ENCODE data around the gene CIAO2A.
"Not testable (repeated sequence)": the region's sequence is repeated elsewhere in the genome, so short reads cannot be mapped to it uniquely, and the experiment has no call there.

CIAO2A gene

GRCh38 chr15:64072812-64073211 lies 20.8 kb downstream of the CIAO2A start:
- no peak for DNase-seq (ENCODE audit: extremely low read depth in 1 of 2, low read depth in 1 of 2)

DNA sequence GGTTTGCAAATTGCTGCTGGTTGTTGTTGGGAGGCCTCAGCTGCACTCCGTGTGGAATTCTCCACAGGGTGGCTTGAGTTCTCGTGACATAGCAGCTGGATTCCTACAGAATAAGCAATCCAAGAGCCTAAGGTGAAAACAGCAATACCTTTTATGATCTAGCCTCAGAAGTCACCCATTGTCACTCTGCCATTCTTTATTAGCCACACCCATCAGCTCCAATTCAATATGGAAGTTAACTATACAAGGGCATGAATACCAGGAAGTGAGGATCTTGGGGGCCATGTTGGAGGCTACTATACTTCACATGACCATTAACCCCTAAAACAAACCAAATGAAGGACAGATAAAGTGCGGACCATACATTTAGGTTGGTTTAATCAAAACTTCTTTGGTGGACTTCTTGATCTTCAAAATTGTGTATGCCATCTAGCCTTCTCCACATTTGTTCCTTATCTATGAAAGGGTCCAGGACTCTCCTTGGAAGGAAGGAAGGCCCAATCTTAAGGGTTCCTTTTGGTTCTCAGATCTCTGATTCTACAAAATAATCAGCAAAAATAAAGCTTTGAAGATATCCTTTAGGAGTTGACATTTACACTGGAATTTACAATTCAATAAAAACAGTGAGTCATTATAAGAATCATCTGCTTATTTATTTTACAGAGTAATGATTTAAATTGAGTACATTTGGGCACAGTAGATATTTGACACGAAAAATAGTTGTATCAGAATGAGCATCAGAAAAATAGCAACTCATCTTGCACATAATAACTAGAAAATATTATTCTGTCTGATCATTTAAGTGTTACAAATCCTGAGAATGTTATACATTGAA lies 21.5 kb downstream of the CIAO2A start:
- DNase-seq (ENCODE audit: extremely low read depth in 1 of 2, low read depth in 1 of 2), result no peak

- DNase-seq (ENCODE audit: extremely low read depth in 1 of 2, low read depth in 1 of 2), result no peak
These were observed 22.4 kb downstream of the CIAO2A start for GRCh38 chr15:64070965-64071851.

DNA sequence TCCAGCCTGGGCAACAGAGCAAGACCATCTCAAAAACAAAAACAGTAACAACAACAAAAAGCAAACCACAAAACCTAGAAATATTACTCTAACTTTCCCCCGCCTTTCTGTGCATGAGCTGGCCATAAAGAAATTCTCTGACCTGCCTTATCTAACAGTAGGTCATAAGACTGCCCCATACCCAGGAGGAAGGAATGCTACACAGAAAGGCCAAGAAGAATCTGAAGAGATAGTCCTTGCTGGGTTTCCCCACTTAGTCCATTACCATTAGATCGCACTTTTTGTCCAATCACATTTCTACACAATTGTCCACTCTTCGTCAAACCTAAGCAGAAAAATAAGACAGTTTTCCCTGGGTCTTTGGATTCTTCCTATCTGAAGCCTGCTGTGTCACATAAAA lies 23.5 kb downstream of the CIAO2A start:
- no peak for DNase-seq (ENCODE audit: extremely low read depth in 1 of 2, low read depth in 1 of 2)

DNA sequence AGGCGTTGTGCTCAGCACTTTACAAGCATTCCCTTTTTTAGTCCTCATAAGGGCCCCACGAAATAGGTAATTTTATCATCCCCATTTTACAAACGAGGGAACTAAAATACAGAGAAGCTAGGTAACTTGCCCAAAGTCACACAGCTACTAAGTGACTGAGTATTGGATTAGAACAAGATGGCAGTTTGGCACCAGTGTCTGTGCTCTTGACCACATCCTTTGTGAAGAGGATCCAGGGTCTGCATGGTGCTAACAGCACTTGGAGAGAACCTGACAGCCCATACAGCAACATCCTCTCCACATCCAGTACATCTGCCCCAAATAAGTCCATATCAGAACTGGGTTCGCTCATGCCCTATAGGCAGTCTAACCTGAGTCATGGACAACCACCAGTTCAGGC lies 25.5 kb downstream of the CIAO2A start:
- no peak for DNase-seq (ENCODE audit: extremely low read depth in 1 of 2, low read depth in 1 of 2)

DNA sequence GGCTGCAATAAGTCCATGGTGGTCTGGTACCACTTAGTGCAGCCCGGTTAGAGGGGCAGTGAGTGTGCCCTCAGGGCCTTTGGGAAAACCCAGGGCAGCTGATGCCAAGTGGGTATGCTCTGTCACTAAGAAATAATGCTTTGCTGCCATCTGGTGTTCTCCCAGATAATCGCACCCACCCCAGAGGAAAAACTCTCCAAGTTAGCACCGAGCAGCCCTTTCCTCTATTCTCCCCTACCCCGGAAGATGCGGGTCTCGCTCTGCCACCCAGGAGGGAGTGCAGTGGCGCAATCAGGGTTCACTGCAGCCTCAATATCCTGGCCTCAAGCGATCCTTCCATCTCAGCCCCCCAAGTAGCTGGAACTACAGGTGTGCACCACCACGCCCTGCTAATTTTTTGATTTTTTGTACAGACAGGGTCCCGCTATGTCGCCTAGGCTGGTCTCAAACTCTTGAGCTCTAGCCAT lies 26.0 kb downstream of the CIAO2A start:
- peak; percentile 37 to 51 for DNase-seq (ENCODE audit: extremely low read depth in 1 of 2, low read depth in 1 of 2)

- no peak for DNase-seq (ENCODE audit: extremely low read depth in 1 of 2, low read depth in 1 of 2)
These were observed 27.2 kb downstream of the CIAO2A start for GRCh38 chr15:64066451-64066850.

DNA sequence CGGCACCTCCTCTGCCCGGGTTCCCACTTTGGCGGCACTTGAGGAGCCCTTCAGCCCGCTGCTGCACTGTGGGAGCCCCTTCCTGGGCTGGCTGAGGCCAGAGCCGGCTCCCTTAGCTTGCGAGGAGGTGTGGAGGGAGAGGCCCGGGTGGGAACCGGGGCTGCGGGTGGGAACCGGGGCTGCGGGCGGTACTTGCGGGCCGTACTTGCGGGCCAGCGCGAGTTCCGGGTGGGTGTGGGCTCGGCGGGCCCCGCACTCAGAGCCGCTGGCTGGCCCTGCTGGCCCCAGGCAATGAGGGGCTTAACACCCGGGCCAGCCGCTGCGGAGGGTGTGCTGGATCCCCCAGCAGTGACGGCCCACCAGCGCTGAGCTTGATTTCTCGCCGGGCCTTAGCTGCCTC lies 32.9 kb downstream of the CIAO2A start:
- no peak for DNase-seq (ENCODE audit: extremely low read depth in 1 of 2, low read depth in 1 of 2)

- DNase-seq (ENCODE audit: extremely low read depth in 1 of 2, low read depth in 1 of 2), result not testable (repeated sequence)
These were observed 34.5 kb downstream of the CIAO2A start for GRCh38 chr15:64059104-64059503.

DNA sequence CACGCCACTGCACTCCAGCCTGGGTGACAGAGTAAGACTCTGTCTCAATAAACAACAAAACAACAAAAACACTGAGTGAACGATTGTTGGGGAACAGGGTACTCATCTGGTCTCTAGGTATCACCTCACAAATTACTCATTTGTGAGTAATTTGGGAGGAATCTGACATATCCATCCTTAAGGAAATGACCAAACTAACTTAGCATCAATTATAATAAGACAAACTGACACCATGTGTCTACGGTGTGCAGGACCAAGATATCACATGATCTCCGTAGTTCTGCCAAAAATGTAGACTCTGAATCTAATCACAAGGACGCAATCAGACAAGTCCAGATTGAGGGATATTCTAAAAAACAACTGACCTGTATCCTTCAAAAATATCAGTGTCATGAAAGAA lies 35.4 kb downstream of the CIAO2A start:
- no peak for DNase-seq (ENCODE audit: extremely low read depth in 1 of 2, low read depth in 1 of 2)

DNA sequence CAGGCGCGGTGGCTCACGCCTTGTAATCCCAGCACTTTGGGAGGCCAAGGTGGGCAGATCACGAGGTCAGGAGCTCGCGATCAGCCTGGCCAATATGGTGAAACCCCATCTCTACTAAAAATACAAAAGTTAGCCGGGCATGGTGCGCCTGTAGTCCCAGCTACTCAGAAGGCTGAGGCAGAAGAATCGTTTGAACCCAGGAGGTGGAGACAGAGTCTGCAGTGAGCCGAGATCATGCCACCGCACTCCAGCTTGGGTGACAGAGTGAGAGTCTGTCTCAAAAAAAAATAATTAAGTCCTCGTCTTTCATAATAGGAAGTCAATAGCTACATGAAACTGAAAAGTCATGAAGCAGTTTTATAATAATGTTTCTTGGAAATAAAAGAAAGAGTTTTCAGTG lies 40.0 kb downstream of the CIAO2A start:
- not testable (repeated sequence) for DNase-seq (ENCODE audit: extremely low read depth in 1 of 2, low read depth in 1 of 2)

GRCh38 chr15:64052925-64053491 lies 40.6 kb downstream of the CIAO2A start:
- DNase-seq (ENCODE audit: extremely low read depth in 1 of 2, low read depth in 1 of 2), result no peak

- no peak for DNase-seq (ENCODE audit: extremely low read depth in 1 of 2, low read depth in 1 of 2)
These were observed 42.0 kb downstream of the CIAO2A start for GRCh38 chr15:64051407-64052259.

- DNase-seq (ENCODE audit: extremely low read depth in 1 of 2, low read depth in 1 of 2), result no peak
These were observed 42.6 kb downstream of the CIAO2A start for GRCh38 chr15:64051093-64051402.

DNA sequence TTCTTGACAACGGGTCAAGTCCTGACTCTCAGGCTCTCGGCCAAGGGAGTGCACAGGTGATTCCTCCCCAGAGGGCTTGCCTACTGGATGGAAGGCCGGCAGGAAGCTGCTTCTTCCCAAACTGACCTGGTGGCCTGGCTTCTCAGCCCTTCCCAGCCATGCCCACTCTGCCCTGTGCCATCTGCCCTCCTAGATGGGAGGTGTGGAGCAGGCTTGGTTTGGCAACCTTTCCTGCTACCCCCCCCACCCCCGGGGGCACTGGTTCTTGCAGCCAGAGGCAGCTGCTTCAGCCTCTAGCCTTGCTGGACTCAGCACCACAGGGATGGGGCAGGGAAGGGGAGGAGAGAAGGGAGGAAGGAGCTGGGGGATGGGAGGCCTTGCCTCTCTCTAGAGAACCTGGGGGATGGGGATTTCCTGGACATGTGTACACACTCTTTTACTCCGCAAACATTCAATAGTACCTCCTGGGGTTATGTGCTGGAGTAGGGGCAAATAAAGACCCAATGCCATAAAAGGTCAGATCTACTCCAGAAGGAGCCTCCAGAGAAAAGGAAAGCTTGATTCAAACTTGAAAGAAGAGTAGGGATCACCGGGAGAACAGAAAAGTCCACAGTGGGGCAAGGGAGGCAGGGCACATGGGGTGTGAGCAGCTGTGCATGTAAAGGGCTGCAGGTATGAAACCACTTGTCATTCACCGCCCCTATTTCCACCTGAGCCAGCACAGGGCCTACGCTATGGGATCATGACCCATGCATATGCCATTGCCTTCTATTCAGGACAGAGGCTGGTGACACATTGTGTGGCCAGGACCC lies 43.2 kb downstream of the CIAO2A start:
- DNase-seq (ENCODE audit: extremely low read depth in 1 of 2, low read depth in 1 of 2), result no peak

- no peak for DNase-seq (ENCODE audit: extremely low read depth in 1 of 2, low read depth in 1 of 2)
These were observed 44.7 kb downstream of the CIAO2A start for GRCh38 chr15:64048781-64049460.

GRCh38 chr15:64046421-64047153 lies 47.1 kb downstream of the CIAO2A start, which contains the start of gene DAPK2:
Gene DAPK2, minus strand, starts transcription at chr15:64046485. Its CDS starts 6,224 bp downstream, at chr15:64040261.
- DNase-seq (ENCODE audit: extremely low read depth in 1 of 2, low read depth in 1 of 2), result peak; percentile 23 to 59

GRCh38 chr15:64045774-64046420 lies 47.7 kb downstream of the CIAO2A start:
- DNase-seq (ENCODE audit: extremely low read depth in 1 of 2, low read depth in 1 of 2), result peak in 1 of 2 donors; percentile 18

All from activated CD8-positive, alpha-beta memory T cell treated with anti-CD3 and anti-CD28 coated beads for 1 hour (primary cell).